SU-DHL-6 (cell line): Measurements from ENCODE around the gene ADARB2.

Source experiments
- CTCF ChIP-seq: fragments of 200-600 bp; sonication (generic); IDR thresholded peaks from one replicate; pipeline ENCODE4 v1.5.1; 2017; ENCODE audit warnings: antibody characterized with exemption, mild to moderate bottlenecking, low read length, moderate library complexity; ENCODE audit not compliant: insufficient read depth, poor library complexity, severe bottlenecking
- EZH2phosphoT487 ChIP-seq: fragments of 200-600 bp; sonication (generic), shearing (Covaris generic); conservative IDR thresholded peaks from 2 replicates; pipeline ENCODE4 v1.6.1; 2018; ENCODE audit warnings: mild to moderate bottlenecking, antibody characterized with exemption, low read length, moderate library complexity, mixed read lengths

GRCh38 chr10:1230138-1230537, 507.2 kb downstream of the ADARB2 start:
- TF ChIP-seq CTCF (no peak), EZH2phosphoT487 (no peak)
